ENCODE results near the gene ZAR1. TPM values are rescaled to one million over a fixed set of nuclear protein-coding genes. Genes with fewer than 3 reads are reported as not detected.

ZAR1 gene
- total RNA-seq, 1 experiment from 2014 or later = 0.47 TPM

DNA sequence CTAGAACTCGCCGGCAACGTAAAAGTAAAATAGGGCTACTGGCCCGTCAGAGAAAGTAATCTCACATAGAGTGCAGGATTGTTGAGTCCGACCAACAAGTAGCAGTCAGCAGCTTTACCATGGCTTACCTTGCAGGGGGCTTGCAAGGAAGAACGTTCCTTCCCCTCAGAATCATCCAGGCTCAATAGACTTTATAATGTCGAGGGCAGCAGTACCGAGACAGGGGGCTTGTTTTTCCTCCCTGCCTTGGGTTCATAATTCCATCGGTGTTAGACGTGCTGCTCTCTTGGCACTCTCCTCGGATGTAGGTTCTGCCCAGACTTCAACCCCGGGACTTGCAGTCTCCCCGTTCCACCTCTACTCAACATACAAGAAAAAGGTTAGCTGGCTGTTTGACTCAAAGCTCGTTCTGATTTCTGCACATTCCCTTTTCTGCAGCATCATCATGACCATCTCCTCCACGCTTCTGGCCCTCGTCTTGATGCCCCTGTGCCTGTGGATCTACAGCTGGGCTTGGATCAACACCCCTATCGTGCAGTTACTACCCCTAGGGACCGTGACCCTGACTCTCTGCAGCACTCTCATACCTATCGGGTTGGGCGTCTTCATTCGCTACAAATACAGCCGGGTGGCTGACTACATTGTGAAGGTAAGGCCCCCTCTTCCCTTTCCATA lies 5.4 kb upstream of the ZAR1 start:
- Histone ChIP-seq H4K20me1 (ENCODE audit: insufficient read depth) (no peaks in the 10 kb centered on the region), H2AFZ (ENCODE audit: low read depth, low read length, poor library complexity, severe bottlenecking) (no peak overlapping the region), H3K27me3 (ENCODE audit: insufficient read depth, low read length) (no peaks in the 10 kb centered on the region), H3K9me2 (ENCODE audit: insufficient read depth) (no peaks in the 10 kb centered on the region), H3K36me3 (ENCODE audit: control insufficient read depth in 1 of 2, insufficient read depth in 2 of 2, low read length in 2 of 2) (0 out of 4 replicates have a peak, but pooled peaks cover 0 to 2% of the 10 kb centered on the region in 2 experiments), H3K4me3 (replicated peaks in 1 of 2; ENCODE audit: low read depth in 1 of 2, low read length in 2 of 2) (peak overlapping the region; percentile 46 to 61), H3K4me2 (ENCODE audit: low read length) (peak overlapping the region; percentile 74), H3K4me1 (ENCODE audit: control insufficient read depth in 1 of 2, insufficient read depth in 2 of 2, low read length in 2 of 2) (peaks cover 2 to 15% of the 10 kb centered on the region in 2 experiments; a peak in 3 of 4 replicates), H3K27ac (ENCODE audit: low read depth, low read length) (no peak overlapping the region; the same call in 1 of the 2 replicates), H3K9ac (ENCODE audit: low read length) (peak overlapping the region; percentile 62; the same call in 1 of the 2 replicates), H3K9me3 (ENCODE audit: control insufficient read depth in 1 of 2, insufficient read depth in 1 of 2, low read depth in 1 of 2, low read length in 2 of 2) (no peaks in the 10 kb centered on the region), H3K79me2 (ENCODE audit: insufficient read depth, low read length) (peaks cover 4% of the 10 kb centered on the region; the same call in 1 of the 2 replicates)
- ChIA-PET RAD21 (ENCODE audit: low non-redundant PET in 1 of 2, low total read pairs in 2 of 2, uncharacterized antibody in 2 of 2, unreplicated experiment in 2 of 2) (no interaction called here), POLR2A (no interaction called here), CTCF (no interaction called here)
- intact Hi-C loops (cut with micrococcal nuclease) = no loop called here
- DNase-seq (ENCODE audit: low read depth, low spot score) (no peak), ATAC-seq (no peak)
- TF ChIP-seq FOSL1 (IDR thresholded peaks at IDR 0.05; ENCODE audit: low read depth) (no peak), SP1 (IDR thresholded peaks at IDR 0.05; ENCODE audit: low read depth) (no peak), ZNF274 (IDR thresholded peaks at IDR 0.05; ENCODE audit: low read depth, low read length) (no peak)
- BruUV-seq (replicated peaks) = no TSS peak

- H3K27ac ChIP-seq (ENCODE audit: low read depth, low read length) = no peak overlapping the region
- H4K20me1 ChIP-seq (ENCODE audit: insufficient read depth) = no peaks in the 10 kb centered on the region
- no peak for ATAC-seq
- intact Hi-C loops (cut with micrococcal nuclease) = no loop called here
- H3K27me3 ChIP-seq (ENCODE audit: insufficient read depth, low read length) = no peaks in the 10 kb centered on the region
- TF ChIP-seq ZNF274 (IDR thresholded peaks at IDR 0.05; ENCODE audit: low read depth, low read length) (no peak), RAD21 (IDR thresholded peaks at IDR 0.05; ENCODE audit: low read depth) (no peak), EZH2 (IDR thresholded peaks at IDR 0.05) (no peak), ELF1 (IDR thresholded peaks at IDR 0.05; ENCODE audit: borderline replicate concordance, low read depth) (no peak), EZH2phosphoT487 (IDR thresholded peaks at IDR 0.05; ENCODE audit: borderline replicate concordance) (no peak), ZBTB33 (IDR thresholded peaks at IDR 0.05; ENCODE audit: extremely low read depth, insufficient replicate concordance, low read length) (no peak), FOSL1 (IDR thresholded peaks at IDR 0.05; ENCODE audit: low read depth) (no peak)
- H3K4me1 ChIP-seq (ENCODE audit: control insufficient read depth in 1 of 2, insufficient read depth in 2 of 2, low read length in 2 of 2) = 0 out of 4 replicates have a peak, but pooled peaks cover 0 to 1% of the 10 kb centered on the region in 2 experiments
- H3K9me3 ChIP-seq (ENCODE audit: control insufficient read depth in 1 of 2, insufficient read depth in 1 of 2, low read depth in 1 of 2, low read length in 2 of 2) = no peaks in the 10 kb centered on the region
- ChIA-PET CTCF (no interaction called here), POLR2A (no interaction called here), RAD21 (ENCODE audit: low non-redundant PET in 1 of 2, low total read pairs in 2 of 2, uncharacterized antibody in 2 of 2, unreplicated experiment in 2 of 2) (no interaction called here)
- no peak overlapping the region for H3K4me3 ChIP-seq (replicated peaks in 1 of 2; ENCODE audit: low read depth in 1 of 2, low read length in 2 of 2)
- no peaks in the 10 kb centered on the region for H3K79me2 ChIP-seq (ENCODE audit: insufficient read depth, low read length)
- no peak overlapping the region for H3K4me2 ChIP-seq (ENCODE audit: low read length)
- DNase-seq (ENCODE audit: low read depth, low spot score) = no peak
- BruUV-seq (replicated peaks) = no TSS peak
- 0 out of 4 replicates have a peak, but pooled peaks cover 0 to 2% of the 10 kb centered on the region in 2 experiments for H3K36me3 ChIP-seq (ENCODE audit: control insufficient read depth in 1 of 2, insufficient read depth in 2 of 2, low read length in 2 of 2)
- no peak overlapping the region for H2AFZ ChIP-seq (ENCODE audit: low read depth, low read length, poor library complexity, severe bottlenecking)
- no peak overlapping the region for H3K9ac ChIP-seq (ENCODE audit: low read length)
- H3K9me2 ChIP-seq (ENCODE audit: insufficient read depth) = no peaks in the 10 kb centered on the region
Measured at GRCh38 chr4:48489683-48490011, 405 bp upstream of the ZAR1 start.

Measured in HCT116 (cell line).